Measurements from ENCODE around the gene ALG5. TPM values are rescaled to one million over a fixed set of nuclear protein-coding genes. Genes with fewer than 3 reads are reported as not detected.

ALG5 gene
- total RNA-seq, 6 experiments from 2014 or later, result 22.9 to 30.0 (median 28.5) TPM

DNA sequence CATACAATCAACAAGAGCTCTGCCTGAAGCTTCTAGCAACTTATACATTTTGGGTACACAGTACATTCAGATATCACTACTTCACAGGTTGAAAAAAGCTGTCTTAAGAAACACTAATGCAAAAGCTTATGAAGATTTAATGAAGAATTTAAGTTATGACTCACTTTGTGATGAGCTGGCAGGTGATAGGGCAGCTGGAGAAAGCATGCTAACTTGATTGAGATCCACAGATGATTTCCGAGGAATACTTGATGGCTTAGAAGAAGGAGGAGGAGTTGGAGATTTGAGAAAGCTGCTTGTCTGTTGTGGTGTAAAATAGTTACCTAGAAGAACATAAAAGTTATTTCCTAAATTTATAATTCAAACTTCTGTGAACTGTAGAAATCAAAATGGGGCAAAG, 24.7 kb upstream of the ALG5 start:
- Histone ChIP-seq H3K4me1 (no peaks in the 10 kb centered on the region), H3K27ac (no peak overlapping the region), H3K4me3 (no peak overlapping the region), H3K36me3 (peaks cover 0 to 90% (median 45%) of the 10 kb centered on the region in 4 donors), H3K9me3 (no peaks in the 10 kb centered on the region), H3K27me3 (no peaks in the 10 kb centered on the region)
- no peak for DNase-seq
- TF ChIP-seq POLR2A (IDR thresholded peaks at IDR 0.05), result no peak
- TF ChIP-seq, protein P1, sequence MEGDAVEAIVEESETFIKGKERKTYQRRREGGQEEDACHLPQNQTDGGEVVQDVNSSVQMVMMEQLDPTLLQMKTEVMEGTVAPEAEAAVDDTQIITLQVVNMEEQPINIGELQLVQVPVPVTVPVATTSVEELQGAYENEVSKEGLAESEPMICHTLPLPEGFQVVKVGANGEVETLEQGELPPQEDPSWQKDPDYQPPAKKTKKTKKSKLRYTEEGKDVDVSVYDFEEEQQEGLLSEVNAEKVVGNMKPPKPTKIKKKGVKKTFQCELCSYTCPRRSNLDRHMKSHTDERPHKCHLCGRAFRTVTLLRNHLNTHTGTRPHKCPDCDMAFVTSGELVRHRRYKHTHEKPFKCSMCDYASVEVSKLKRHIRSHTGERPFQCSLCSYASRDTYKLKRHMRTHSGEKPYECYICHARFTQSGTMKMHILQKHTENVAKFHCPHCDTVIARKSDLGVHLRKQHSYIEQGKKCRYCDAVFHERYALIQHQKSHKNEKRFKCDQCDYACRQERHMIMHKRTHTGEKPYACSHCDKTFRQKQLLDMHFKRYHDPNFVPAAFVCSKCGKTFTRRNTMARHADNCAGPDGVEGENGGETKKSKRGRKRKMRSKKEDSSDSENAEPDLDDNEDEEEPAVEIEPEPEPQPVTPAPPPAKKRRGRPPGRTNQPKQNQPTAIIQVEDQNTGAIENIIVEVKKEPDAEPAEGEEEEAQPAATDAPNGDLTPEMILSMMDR (IDR thresholded peaks at IDR 0.05), result no peak
- no peak for ATAC-seq
- 86% methylated on average over 1 of the region's 1 CpG for WGBS (ENCODE audit: insufficient coverage, low coverage, low lambda C conversion rate, missing lambda C conversion rate)
- intact Hi-C loops (cut with DNase I), result no loop called here

DNA sequence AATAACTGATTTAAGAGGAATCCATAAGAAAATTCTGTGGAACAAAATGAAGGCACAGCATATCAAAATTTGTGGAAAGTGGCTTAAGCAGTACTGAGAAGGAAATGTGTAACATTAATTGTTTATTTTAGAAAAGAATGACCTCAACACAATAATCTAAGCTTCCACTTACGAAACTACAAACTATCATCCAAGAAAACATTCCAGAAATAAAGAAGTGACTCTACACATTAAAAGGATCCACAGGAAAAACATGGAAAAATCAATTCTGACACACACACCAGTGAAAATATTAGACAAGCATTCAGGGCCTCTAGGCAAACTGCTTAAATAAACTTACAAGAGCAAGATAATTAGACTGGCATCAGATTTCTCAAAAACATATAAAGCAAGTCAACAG, 15.5 kb upstream of the ALG5 start:
- WGBS (ENCODE audit: insufficient coverage, low coverage, low lambda C conversion rate, missing lambda C conversion rate), result 83% methylated on average over 1 of the region's 1 CpG
- Histone ChIP-seq H3K27ac (no peak overlapping the region), H3K27me3 (no peaks in the 10 kb centered on the region), H3K4me1 (no peaks in the 10 kb centered on the region), H3K4me3 (no peak overlapping the region), H3K9me3 (no peaks in the 10 kb centered on the region), H3K36me3 (peaks cover 0 to 59% (median 20%) of the 10 kb centered on the region in 4 donors)
- no peak for DNase-seq
- intact Hi-C loops (cut with DNase I), result no loop called here
- TF ChIP-seq POLR2A (IDR thresholded peaks at IDR 0.05), result no peak
- TF ChIP-seq, protein P1 (IDR thresholded peaks at IDR 0.05), result no peak
- no peak for ATAC-seq

DNA sequence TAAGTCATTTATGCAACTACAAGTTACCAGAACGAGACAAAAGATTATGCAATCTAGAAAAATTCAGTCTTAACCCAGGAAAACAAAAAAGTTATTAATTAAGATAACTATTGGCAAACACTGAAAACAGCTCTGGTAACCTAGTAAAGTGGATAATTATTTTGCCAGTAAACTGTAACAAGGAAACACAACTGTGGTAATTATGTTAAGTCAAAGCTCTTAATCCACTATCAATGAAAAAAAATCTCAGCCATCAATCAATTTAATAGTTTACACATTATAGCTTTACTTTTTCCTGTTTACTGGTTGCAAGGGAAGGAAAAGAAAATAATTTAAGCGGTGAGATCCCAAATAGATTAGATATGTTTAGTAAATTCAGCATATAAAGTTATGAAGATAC, 12.6 kb upstream of the ALG5 start:
- intact Hi-C loops (cut with DNase I), result no loop called here
- H3K4me1 ChIP-seq, result no peaks in the 10 kb centered on the region
- TF ChIP-seq, protein P1 (IDR thresholded peaks at IDR 0.05), result no peak
- TF ChIP-seq POLR2A (IDR thresholded peaks at IDR 0.05), result no peak
- H3K9me3 ChIP-seq, result no peaks in the 10 kb centered on the region
- H3K27ac ChIP-seq, result no peak overlapping the region
- H3K36me3 ChIP-seq, result peaks cover 6 to 67% (median 26%) of the 10 kb centered on the region in 4 donors
- H3K4me3 ChIP-seq, result no peak overlapping the region
- 80% methylated on average over 2 of the region's 2 CpGs for WGBS (ENCODE audit: insufficient coverage, low coverage, low lambda C conversion rate, missing lambda C conversion rate)
- no peaks in the 10 kb centered on the region for H3K27me3 ChIP-seq
- no peak for ATAC-seq
- DNase-seq, result no peak

GRCh38 chr13:37011002-37011401, 11.9 kb upstream of the ALG5 start:
- Histone ChIP-seq H3K27me3 (no peaks in the 10 kb centered on the region), H3K4me3 (no peak overlapping the region), H3K4me1 (no peaks in the 10 kb centered on the region), H3K36me3 (peaks cover 6 to 69% (median 24%) of the 10 kb centered on the region in 4 donors), H3K9me3 (no peaks in the 10 kb centered on the region), H3K27ac (no peak overlapping the region)
- DNase-seq (no peak), ATAC-seq (no peak)
- intact Hi-C loops (cut with DNase I), result no loop called here
- TF ChIP-seq POLR2A (IDR thresholded peaks at IDR 0.05), result no peak
- WGBS (ENCODE audit: insufficient coverage, low coverage, low lambda C conversion rate, missing lambda C conversion rate), result 94% methylated on average over 1 of the region's 1 CpG

DNA sequence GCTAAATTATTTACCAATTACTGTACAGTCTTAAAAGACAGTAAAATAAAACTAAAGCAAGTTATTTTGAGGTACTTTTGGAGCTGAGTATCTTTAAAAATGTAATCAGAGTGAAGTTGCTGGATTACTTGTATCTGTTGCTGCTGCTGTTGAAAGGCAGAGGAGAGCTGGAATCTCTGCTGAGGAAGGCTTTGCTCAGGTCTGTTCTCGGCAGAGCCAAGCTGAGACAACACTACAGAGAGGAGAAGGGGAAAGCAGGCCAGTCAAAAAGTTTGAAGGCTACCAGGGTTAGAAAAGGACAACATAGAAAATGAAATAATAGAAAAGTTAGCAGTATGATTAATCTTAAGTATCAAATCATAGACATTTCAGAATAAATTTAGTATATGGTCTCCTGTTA, 11.3 kb upstream of the ALG5 start:
- no peaks in the 10 kb centered on the region for H3K9me3 ChIP-seq
- no peaks in the 10 kb centered on the region for H3K27me3 ChIP-seq
- intact Hi-C loops (cut with DNase I), result no loop called here
- WGBS (ENCODE audit: insufficient coverage, low coverage, low lambda C conversion rate, missing lambda C conversion rate), result 100% methylated on average over 1 of the region's 1 CpG
- peaks cover 6 to 64% (median 25%) of the 10 kb centered on the region in 4 donors for H3K36me3 ChIP-seq
- no peaks in the 10 kb centered on the region for H3K4me1 ChIP-seq
- H3K4me3 ChIP-seq, result no peak overlapping the region
- TF ChIP-seq POLR2A (IDR thresholded peaks at IDR 0.05), result no peak
- TF ChIP-seq, protein P1 (IDR thresholded peaks at IDR 0.05), result no peak
- no peak overlapping the region for H3K27ac ChIP-seq
- no peak for DNase-seq
- ATAC-seq, result no peak
